Measurements from ENCODE around the gene TFRC. TPM values are rescaled to one million over a fixed set of nuclear protein-coding genes. Genes with fewer than 3 reads are reported as not detected.

Gene TFRC
- total and polyA plus RNA-seq, 2 experiments from 2014 or later = 136 to 278 TPM

- no peaks in the 10 kb centered on the region for H3K4me1 ChIP-seq (ENCODE audit: insufficient read depth)
- H3K4me2 ChIP-seq = no peak overlapping the region
- no peak for DNase-seq (ENCODE audit: low spot score)
- no peaks in the 10 kb centered on the region for H3K9me2 ChIP-seq (replicated peaks; ENCODE audit: insufficient read depth)
- H3K9me3 ChIP-seq (ENCODE audit: low read depth) = no peaks in the 10 kb centered on the region
- peaks cover 7% of the 10 kb centered on the region for H3K36me3 ChIP-seq (replicated peaks; ENCODE audit: insufficient read depth, low read depth)
- H3K4me3 ChIP-seq = no peak overlapping the region
- no peaks in the 10 kb centered on the region for H3K79me2 ChIP-seq
- no peak overlapping the region for H2AFZ ChIP-seq
- TF ChIP-seq, protein P1, sequence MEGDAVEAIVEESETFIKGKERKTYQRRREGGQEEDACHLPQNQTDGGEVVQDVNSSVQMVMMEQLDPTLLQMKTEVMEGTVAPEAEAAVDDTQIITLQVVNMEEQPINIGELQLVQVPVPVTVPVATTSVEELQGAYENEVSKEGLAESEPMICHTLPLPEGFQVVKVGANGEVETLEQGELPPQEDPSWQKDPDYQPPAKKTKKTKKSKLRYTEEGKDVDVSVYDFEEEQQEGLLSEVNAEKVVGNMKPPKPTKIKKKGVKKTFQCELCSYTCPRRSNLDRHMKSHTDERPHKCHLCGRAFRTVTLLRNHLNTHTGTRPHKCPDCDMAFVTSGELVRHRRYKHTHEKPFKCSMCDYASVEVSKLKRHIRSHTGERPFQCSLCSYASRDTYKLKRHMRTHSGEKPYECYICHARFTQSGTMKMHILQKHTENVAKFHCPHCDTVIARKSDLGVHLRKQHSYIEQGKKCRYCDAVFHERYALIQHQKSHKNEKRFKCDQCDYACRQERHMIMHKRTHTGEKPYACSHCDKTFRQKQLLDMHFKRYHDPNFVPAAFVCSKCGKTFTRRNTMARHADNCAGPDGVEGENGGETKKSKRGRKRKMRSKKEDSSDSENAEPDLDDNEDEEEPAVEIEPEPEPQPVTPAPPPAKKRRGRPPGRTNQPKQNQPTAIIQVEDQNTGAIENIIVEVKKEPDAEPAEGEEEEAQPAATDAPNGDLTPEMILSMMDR (IDR thresholded peaks at IDR 0.05; ENCODE audit: poor library complexity) = no peak
- TF ChIP-seq EZH2 (IDR thresholded peaks at IDR 0.05; ENCODE audit: borderline replicate concordance) (no peak), EZH2phosphoT487 (IDR thresholded peaks at IDR 0.05; ENCODE audit: low read depth, severe bottlenecking, unreplicated experiment) (no peak)
- H4K20me1 ChIP-seq (ENCODE audit: insufficient read depth, poor library complexity, severe bottlenecking) = no peaks in the 10 kb centered on the region
- no peak overlapping the region for H3K27ac ChIP-seq
- 88% methylated on average over 7 of the region's 7 CpGs for WGBS (ENCODE audit: low lambda C conversion rate, missing lambda C conversion rate)
- no peaks in the 10 kb centered on the region for H3K27me3 ChIP-seq
These were observed 28.4 kb downstream of the TFRC start for GRCh38 chr3:196053487-196053886.

DNA sequence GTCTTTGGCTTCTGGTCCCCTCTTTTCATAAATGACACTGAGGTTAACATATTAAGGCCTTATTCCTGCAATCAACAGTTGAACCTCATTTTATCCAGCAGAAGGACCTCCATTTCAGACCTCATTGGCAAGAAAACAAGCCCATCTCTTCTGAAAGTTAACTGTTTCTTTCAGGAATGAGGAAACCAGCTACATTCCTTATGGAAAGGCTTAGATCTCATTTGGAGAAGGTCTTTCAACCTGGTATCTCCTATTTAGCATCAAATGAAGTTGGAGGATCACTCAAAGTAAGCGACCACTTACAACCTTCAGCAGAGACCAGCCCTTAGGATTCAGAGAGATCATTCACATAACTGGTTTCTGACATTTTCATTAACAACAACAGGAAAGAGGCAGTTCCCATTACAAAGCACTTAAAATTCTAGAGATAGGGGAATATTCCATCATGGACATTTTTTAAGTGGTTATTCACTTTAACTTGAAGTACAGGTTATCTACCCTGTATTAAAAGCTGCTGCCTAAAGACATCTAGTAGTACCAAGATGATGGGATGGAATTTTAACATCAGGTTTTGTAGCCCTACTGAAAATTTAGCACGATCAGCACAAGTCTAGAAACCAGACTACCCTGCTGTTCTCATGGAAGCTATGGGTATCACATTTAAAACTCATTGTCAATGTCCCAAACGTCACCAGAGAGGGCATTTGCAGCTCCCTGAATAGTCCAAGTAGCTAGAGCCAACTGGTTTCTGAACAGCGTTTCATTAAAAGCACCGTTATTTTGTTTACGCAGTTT, 30.4 kb downstream of the TFRC start:
- WGBS (ENCODE audit: low lambda C conversion rate, missing lambda C conversion rate) = 96% methylated on average over 6 of the region's 6 CpGs
- Histone ChIP-seq H3K9me2 (replicated peaks; ENCODE audit: insufficient read depth) (no peaks in the 10 kb centered on the region), H4K20me1 (ENCODE audit: insufficient read depth, poor library complexity, severe bottlenecking) (no peaks in the 10 kb centered on the region), H3K27ac (no peak overlapping the region), H3K4me1 (ENCODE audit: insufficient read depth) (no peaks in the 10 kb centered on the region), H3K4me3 (no peak overlapping the region), H2AFZ (no peak overlapping the region), H3K79me2 (no peaks in the 10 kb centered on the region), H3K36me3 (replicated peaks; ENCODE audit: insufficient read depth, low read depth) (peaks cover 7% of the 10 kb centered on the region), H3K9me3 (ENCODE audit: low read depth) (no peaks in the 10 kb centered on the region), H3K27me3 (no peaks in the 10 kb centered on the region), H3K4me2 (no peak overlapping the region)
- TF ChIP-seq EZH2phosphoT487 (IDR thresholded peaks at IDR 0.05; ENCODE audit: low read depth, severe bottlenecking, unreplicated experiment) (no peak), EZH2 (IDR thresholded peaks at IDR 0.05; ENCODE audit: borderline replicate concordance) (no peak)
- TF ChIP-seq, protein P1 (IDR thresholded peaks at IDR 0.05; ENCODE audit: poor library complexity) = no peak
- no peak for DNase-seq (ENCODE audit: low spot score)

DNA sequence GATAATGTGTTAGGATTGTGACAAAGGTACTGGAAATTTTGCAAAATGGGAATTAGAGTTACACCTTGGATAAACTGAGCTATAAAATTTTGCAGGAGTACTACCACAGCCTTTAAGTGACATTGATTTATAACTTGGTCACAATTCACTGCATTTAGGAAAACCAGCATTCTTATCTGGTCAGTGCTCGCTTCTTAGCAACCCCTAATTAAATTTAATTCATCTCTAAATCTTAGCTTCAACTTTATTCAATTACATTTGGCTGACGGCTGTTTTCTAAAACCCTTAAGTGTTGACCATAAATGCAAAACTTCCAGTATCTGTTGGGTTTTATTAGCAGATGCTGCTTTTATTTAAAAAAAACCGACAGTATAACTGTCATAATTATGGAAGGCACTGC, 31.3 kb downstream of the TFRC start:
- Histone ChIP-seq H3K79me2 (no peaks in the 10 kb centered on the region), H3K27me3 (no peaks in the 10 kb centered on the region), H4K20me1 (ENCODE audit: insufficient read depth, poor library complexity, severe bottlenecking) (no peaks in the 10 kb centered on the region), H2AFZ (no peak overlapping the region), H3K9me3 (ENCODE audit: low read depth) (no peaks in the 10 kb centered on the region), H3K4me1 (ENCODE audit: insufficient read depth) (no peaks in the 10 kb centered on the region), H3K27ac (no peak overlapping the region), H3K9me2 (replicated peaks; ENCODE audit: insufficient read depth) (no peaks in the 10 kb centered on the region), H3K4me2 (no peak overlapping the region), H3K36me3 (replicated peaks; ENCODE audit: insufficient read depth, low read depth) (peaks cover 7% of the 10 kb centered on the region), H3K4me3 (no peak overlapping the region)
- TF ChIP-seq, protein P1 (IDR thresholded peaks at IDR 0.05; ENCODE audit: poor library complexity) = no peak
- TF ChIP-seq EZH2phosphoT487 (IDR thresholded peaks at IDR 0.05; ENCODE audit: low read depth, severe bottlenecking, unreplicated experiment) = no peak
- no peak for TF ChIP-seq EZH2 (IDR thresholded peaks at IDR 0.05; ENCODE audit: borderline replicate concordance)
- DNase-seq (ENCODE audit: low spot score) = no peak
- 82% methylated on average over 3 of the region's 3 CpGs for WGBS (ENCODE audit: low lambda C conversion rate, missing lambda C conversion rate)

Data from hepatocyte (in vitro differentiated cells).